Urothelium cell line (cell line): ENCODE results near the gene SSMEM1.
"Not testable (repeated sequence)": the region's sequence is repeated elsewhere in the genome, so short reads cannot be mapped to it uniquely, and the experiment has no call there.

Experiments
- DNase-seq: peaks from one replicate; pipeline ENCODE4 v3.0.0; 2011; ENCODE audit warnings: low spot score, mixed read lengths
- FAIRE-seq: peaks from 2 replicates; lab custom pipeline; 2011; peaks lifted over from hg19 to GRCh38; lab: Jason Lieb, UNC

The SSMEM1 gene, protein sequence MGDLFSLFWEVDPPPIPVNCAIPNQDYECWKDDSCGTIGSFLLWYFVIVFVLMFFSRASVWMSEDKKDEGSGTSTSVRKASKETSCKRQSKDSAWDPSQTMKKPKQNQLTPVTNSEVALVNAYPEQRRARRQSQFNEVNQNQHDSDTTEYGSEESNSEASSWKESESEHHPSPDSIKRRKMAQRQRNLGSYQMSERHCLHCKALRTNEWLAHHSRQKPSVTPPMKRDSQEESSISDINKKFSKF

DNA sequence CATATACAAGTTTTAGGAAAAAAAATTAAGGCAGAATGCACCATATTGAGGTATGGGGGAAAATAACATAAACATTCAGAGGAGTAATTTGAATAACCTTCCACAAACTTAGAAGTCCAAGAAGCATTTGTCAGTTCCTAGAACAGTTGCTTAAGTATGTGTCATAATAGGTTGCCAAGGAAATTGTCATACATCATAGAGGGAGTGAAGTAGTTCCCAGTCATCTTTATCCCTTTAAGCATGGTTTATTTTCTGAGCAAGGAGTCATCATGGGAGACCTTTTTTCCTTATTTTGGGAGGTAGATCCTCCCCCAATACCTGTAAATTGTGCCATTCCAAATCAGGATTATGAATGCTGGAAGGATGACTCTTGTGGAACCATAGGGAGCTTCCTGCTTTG, at the start of gene SSMEM1:
SSMEM1 (plus strand) TSS at position 219 of the 400 bp plus-strand sequence; CDS start at position 270, 51 bp downstream.
- DNase-seq, result no peak
- FAIRE-seq, result no peak

DNA sequence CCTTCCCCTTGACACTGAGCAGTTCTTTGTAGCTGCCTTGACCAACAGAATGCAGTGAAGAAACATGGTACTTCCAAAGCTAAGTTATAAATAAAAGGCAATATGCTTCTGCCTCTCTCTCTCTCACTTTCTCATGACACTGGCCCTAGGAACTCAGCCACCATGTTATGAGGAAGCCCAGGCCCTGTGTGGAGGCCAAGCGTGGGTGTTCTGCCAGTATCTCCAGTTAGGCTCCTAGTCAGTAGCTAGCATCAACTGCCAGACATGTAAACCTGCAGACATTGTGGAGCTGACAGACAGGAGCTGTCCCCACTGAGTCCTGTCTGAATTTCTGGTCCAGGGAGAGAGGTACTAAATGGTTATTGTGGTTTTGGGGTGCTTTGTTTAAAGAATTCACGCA, 47.6 kb upstream of the SSMEM1 start:
- FAIRE-seq (no peak), DNase-seq (no peak)

DNA sequence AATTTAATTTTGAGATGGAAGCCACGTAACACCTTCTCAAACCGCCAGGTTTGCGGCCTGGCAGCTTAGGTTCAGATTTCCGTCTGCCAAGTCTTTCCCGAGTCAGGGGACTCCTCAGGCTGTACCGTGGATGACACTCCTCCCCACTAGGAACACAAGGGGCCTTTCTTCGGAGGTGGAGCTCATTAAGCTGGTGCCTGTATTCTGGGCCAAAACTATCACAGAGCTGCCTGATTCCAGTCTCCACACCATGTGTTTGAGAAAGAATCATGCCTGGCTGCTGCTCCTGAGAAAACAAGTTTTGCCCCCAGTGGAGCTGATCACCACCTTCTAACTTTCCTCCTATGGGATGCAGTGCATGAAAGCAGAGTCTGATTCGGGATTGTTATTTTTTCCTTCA, 47.2 kb upstream of the SSMEM1 start:
- no peak for DNase-seq
- FAIRE-seq, result no peak

DNA sequence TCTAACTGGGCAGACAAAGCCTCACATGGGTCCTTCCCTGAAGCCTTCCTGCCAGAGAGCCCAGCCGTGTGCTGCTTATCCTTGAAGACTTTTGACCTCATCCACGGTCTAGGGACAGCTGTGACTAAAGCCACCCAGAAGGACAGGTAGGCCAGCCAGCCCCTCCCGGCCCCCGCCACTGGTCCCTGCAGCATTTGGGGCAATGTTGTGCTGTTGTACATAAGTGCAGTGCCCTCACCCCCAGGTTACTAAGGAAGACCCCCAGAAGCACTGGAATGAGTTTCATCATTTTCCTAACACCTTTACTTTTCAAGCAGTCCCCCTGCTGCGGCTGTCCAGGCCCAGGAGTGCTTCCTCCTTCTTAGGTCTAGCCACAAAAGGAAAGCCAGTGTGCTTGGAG, 45.5 kb upstream of the SSMEM1 start:
- DNase-seq (no peak), FAIRE-seq (no peak)

DNA sequence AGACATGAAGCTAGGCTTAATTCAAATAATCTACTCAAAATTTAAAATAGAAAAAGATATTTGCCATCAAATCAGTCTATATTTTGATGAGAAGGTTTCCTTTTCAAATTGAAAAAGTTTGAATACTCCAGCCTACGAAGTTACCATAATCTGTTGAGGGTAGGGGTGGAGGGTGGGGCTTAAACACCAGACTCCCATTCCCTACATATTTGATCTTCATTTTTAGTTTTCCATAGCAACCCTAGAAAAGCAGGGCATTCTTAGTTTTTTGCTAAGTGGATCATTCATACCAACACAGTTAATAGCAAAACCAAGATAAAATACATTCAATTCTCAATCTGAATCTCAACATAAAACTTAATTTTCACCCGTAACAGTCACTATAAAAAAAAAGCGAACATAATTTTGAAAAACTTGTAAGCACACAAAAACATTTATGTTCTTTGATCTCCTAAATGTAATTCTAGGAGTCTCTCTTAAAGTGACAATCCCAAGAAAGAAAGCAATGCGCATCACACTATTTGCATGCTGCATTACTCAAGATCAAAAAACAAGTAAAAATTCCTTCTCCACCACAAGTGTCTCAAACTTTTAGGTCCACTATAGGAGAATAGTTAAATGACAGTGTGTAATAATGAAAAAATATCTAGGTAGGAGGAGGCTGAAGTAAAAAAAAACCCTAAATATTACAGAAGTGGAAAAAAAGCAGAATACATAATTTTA, 33.3 kb upstream of the SSMEM1 start:
- FAIRE-seq (no peak), DNase-seq (no peak)

DNA sequence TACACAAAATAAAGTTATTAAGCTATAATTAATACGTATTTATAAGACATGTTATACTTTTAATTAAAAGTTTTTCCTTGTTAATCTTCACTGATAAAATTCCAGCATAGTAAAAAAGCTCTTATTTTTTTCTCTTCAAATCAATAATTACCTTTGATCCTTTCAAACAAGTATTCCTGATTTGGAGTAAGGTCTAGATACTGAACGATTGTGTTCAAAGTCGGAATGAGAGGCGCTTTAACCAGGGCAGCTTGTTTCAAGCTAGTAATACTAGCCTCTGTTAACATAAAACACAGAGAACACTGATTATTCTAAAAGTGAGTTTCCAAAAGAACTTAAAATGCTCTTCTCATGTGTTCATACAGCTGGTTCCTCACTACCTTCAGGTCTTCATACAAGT, 29.4 kb upstream of the SSMEM1 start:
- FAIRE-seq (no peak), DNase-seq (no peak)

DNA sequence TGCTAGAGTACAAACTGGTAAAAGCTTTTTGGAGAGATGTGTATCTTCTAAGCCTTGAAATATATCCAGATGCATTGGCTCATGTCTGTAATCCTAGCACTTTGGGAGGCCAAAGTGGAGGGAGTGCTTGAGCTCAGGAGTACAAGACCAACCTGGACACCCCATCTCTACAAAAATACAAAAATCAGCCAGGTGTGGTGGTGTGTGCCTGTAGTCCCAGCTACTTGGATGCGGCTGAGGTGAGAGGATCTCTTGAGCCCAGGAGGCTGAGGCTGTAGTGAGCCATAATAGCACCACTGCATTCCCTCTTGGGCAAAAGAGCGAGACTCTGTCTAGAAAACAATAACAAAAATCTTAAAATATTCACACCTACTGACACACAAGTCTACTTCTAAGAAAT, 28.0 kb upstream of the SSMEM1 start:
- no peak for DNase-seq
- FAIRE-seq, result no peak

DNA sequence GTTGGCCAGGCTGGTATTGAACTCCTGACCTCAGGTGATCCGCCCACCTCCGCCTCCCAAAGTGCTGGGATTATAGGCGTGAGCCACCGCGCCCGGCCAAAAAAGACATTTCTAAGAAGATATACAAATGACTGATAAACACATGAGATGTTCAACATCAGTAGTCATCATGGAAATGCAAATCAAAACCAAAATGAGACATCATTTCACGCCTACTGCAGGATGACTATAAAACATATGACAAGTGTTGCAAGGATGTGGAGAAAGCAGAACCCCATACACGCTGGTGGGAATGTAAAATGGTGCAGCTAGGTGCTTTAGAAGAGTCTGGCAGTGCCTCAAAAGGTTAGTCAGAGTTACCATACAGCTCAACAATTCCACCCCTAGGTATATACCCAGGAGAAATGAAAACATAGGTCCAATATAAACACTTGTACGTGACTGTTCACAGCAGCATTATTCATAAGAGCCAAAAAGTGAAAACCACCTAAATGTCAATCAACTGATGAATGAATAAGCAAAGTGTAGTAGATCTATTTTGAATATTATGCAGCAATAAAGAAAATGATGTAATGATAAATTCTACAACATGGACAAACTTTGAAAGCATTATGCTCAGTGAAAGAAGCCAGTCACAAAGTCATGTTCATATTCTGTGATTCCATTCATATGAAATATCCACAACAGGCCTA, 26.9 kb upstream of the SSMEM1 start:
- DNase-seq (no peak), FAIRE-seq (no peak)

DNA sequence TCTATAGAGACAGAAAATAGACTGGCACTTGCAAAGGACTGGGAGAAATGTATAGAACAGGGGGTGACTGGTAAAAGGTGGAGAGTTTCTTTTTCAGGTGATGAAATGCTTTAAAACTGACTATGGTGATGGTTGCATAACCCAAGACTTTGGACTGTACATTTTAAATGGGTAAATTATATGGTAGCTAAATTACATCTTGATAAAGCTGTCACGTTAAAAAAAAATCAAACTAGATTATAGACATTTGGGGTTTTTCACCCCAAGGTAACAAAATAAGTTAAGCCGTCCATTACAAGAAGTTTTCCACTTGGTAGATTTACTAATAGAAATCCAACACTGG, 26.4 kb upstream of the SSMEM1 start:
- DNase-seq (no peak), FAIRE-seq (no peak)

DNA sequence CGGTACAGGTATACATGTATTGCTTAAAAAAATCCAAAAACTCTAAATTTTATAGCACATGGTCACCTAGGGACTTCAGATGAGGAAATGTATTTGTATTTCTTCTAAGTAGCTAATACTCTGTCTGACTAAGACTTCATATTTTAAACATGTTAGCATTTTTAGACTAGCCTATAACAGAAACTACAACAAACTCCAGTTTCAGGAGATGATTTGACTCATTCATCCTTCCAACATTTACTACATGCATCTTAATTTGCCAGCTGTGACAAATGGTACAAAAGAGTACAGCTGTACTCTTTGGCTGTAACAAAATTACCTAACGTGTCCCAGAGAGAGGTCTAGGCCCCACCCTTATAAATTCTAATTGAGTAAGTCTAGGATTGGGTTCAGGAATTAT, 24.7 kb upstream of the SSMEM1 start:
- DNase-seq (no peak), FAIRE-seq (no peak)

DNA sequence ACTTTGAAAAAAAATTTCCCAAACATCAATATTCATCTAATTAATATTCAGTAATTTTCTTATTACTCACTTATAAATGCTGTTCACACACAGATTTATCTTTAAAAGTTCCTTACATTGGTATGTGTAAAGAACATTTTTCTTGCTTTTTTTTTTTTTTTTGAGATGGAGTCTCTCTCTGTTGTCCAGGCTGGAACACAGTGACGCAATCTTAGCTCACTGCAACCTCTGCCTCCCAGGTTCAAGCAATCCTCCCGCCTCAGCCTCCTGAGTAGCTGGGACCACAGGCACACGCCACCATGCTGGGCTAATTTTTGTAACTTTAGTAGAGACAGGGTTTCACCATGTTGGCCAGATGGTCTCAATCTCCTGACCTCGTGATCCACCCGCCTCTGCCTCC, 23.3 kb upstream of the SSMEM1 start:
- FAIRE-seq, DNase-seq: not testable (repeated sequence)

DNA sequence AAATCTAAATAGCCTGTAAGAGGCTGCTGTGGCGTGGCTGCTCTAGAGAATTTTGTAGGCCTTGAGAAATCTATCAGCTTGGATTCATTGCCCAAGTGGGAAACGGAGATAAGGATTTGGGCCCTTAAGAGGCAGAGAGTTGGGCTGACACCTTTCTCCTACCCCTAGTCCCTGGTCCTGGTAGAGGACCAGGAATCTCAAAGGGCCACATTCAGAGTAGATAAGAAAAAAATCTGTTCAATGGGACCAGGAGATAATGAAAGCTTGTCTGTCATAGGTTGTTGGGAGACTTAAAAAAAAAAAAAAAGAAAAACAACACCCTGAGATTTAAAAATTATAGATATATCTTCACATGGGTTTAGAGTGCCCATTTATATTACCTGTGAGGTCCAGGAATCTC, 20.3 kb upstream of the SSMEM1 start:
- FAIRE-seq (no peak), DNase-seq (no peak)

DNA sequence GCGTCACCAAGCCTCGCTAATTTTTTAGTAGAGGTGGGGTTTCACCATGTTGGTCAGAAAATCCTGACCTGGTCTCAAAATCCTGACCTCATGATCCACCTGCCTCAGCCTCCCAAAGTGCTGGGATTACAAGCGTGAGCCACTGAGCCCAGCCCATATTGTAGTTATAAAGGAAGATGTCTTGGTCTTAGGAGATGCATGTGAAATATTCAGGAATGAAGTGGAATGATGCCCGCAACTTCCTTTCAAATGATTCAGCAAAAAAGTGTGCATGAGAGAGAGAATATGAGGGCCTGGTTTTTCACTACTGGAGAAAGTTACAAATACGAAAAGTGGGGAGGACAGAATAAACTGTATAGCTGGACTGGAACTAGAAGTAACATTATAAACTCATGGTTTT, 18.3 kb upstream of the SSMEM1 start:
- no peak for DNase-seq
- no peak for FAIRE-seq

DNA sequence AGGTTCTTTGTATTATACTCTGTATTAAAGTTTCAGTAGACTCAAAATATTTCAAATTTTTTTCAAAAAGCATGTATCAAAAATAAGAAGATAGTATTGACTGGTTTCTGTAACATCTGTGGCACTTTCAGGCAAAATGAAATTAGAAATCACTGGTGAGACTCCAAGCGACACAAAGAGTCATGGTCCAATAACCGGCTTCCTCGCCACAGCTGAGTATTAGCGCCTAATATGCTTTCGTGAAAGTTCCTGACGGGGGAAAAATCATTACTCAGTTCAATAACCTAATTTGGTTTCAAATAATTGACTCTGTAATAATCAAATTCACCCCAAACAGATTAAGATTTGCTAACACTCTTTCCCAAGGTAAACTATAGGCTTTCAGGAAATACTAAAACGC, 15.9 kb upstream of the SSMEM1 start:
- FAIRE-seq (no peak), DNase-seq (no peak)

DNA sequence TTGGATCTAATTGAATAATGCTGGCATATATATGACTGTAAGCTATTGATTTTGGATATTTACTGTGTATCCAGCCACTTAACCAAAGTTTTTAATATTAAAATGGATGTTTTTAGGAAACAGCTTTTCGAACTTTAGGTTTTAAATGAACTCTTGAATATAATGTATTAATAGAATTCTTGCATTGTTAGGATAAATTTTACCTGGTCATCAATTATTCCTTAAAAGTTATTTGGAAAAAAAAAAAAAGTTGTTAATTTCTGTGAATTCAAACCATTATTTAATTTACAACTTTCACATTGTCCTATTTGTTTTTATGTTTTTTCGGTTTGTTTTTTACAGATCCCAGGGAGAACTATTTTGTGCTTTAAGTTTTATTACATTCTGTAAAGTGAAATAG, 12.3 kb upstream of the SSMEM1 start:
- FAIRE-seq, result no peak
- DNase-seq, result no peak

DNA sequence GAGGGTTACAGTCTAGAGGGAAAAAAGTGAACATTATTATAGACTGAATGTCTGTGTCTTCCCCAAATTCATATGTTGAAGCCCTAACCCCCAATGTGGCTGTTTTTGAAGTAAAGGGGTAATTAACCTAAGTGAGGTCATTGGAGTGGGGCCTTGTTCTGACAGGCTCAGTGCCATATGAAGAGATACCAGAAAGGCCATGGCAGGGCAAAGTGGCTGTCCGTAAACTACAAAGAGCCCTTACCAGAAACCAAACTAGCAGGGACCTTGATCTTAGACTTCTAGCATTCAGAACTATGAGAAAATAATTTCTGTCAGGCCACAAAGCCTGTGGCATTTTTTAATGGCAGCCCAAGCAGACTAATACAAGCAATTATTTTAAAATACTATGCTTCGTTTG, 11.2 kb upstream of the SSMEM1 start:
- DNase-seq (no peak), FAIRE-seq (no peak)

DNA sequence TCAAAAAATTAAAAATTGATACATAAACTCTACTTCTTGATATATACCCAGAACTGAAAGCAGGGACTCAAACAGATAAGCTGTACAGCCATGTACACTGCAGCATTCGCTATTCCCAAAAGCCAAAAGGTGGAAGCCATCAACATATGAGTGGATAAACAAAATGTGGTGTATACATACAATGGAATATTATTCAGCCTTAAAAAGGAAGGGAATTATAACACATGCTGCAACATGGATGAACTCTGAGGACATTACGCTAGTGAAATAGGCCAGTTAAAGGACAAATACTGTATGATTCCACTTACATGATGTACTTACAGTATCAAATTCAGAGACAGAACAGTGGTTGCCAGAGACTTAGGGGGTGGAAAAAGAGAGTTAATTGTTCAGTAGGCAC, 10.6 kb upstream of the SSMEM1 start:
- DNase-seq, result no peak
- no peak for FAIRE-seq

DNA sequence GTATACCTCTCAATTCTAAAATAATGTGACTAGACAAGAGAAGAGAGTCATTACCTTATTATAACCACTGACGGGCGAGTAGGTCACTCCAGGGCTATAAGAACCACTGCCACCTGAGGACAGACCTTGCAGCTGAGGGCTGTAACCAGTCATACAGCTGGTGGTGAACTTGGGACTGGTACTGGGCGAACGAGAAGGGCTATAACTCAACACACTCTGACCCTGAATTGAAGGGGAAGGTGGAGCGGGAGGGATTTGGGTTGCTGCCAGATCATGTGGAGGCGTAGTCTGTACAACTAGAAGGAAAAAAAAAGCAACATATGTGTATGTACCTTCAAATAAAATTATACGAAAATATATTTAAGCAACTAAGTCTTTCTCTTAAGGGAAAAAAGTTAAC, 5.9 kb upstream of the SSMEM1 start:
- FAIRE-seq, result no peak
- no peak for DNase-seq

DNA sequence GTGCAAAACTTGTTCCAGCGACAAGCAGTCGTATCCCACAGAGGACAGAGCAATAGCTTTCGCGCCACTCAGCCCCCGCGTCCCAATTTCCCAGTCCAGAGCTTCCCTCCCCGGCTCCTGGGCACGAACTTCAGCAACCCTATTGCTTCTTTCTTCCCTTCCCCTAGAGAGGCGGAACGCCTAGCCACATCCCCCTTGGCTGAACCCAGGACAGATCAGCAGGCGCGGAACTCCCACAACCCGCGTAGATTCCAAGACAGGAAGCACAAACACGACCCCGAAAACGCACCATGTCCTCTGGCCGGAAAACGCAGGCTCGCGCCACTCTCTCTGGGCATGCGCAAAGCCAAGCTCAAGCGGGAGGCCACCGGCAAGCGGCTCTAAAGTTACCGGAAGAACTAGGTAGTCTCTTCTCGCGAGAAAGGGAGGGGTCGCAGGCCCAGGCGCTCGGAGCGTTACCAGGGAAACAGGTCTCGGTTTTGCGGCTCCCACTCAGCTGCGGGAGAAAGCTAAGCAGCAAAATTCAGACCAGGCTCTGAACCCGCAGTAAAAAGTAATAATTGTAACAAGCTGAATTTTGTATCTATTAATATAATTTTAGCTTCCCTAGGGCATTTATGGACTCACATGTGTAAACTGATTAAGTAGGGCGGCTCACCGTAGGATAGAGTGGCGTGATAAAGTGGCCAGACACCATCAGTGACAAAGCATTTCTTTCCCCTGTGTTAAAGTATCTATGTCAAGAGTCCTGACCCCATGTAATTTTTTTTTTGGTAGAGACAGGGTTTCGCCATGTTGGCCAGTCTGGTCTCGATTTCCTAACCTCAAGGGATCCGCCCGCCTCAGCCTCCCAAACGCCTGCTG, 2.3 kb upstream of the SSMEM1 start, which contains the start of gene TMEM209:
TMEM209 (minus strand) TSS at position 323 of the 864 bp plus-strand sequence; CDS start at position 292, 31 bp downstream.
- DNase-seq (peak; percentile 95), FAIRE-seq (no peak)

DNA sequence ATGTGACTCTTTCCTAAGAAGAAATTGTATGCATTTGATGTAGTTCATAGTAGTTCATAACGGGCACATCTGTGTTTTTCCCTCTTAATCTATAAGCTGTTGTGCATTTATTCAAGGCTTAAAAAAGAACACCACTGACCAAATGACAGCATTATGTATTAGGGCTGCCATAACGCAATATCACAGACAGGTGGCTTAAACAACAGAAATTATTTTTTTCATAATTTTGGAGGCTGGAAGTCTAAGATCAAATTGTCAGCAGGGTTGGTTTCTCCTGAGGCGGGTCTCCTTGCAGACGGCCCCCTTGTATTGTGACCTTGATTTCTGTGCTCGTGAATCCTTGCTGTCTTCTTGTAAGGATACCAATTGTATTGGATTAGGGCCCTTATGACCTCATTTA, 627 bp upstream of the SSMEM1 start:
- no peak for DNase-seq

DNA sequence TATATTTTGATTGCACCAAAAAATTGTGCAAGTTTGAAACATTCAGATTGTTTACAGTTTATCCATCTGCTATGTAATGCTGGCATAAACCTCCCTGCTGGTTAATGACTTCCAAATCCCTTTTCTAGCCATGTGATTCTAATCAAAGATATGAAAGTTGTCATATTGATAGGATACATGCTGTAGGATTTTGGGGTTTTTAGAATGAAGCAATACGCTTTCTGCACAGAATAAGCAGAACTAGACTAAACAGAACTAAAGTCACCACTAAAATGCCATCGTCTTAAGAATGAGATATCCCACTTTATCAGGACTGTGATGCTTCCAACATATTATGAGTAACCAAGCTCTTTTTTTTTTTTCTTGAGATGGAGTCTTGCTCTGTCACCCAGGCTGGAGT, 856 bp downstream of the SSMEM1 start:
- DNase-seq, result no peak
- FAIRE-seq, result no peak

More for the DNA sequence above, 627 bp upstream of the SSMEM1 start:
- FAIRE-seq, result no peak
